Cardiac muscle cell (in vitro differentiated cells and primary cell): ENCODE measurements around the gene IKZF1. TPM values are rescaled to one million over a fixed set of nuclear protein-coding genes. Genes with fewer than 3 reads are reported as not detected.

ENCODE experiments used
- DNase-seq, 2 donors: peaks; one replicate each; pipeline versions ENCODE4 v3.0.0 to v3.0.0-alpha.2; 2010 to 2017; ENCODE audit warnings: low read depth in 1 of 2, low spot score in 1 of 2
- H3K27ac ChIP-seq: fragments of 200-600 bp; sonication (generic); 2 replicates; pipeline ENCODE4 v1.5.1; 2016
- H3K27me3 ChIP-seq: fragments of 200-600 bp; sonication (generic); 2 replicates; pipeline ENCODE4 v1.6.0; 2016; ENCODE audit warnings: control low read depth
- H3K36me3 ChIP-seq: fragments of 200-600 bp; sonication (generic); 2 replicates; pipeline ENCODE4 v1.5.1; 2016; ENCODE audit warnings: control low read depth
- H3K4me1 ChIP-seq: fragments of 200-600 bp; sonication (generic); 2 replicates; pipeline ENCODE4 v1.8.1; 2017; ENCODE audit warnings: low read depth, mild to moderate bottlenecking, mixed run types
- H3K4me3 ChIP-seq: fragments of 200-600 bp; sonication (generic); 2 replicates; pipeline ENCODE4 v1.5.1; 2016; ENCODE audit warnings: mild to moderate bottlenecking
- H3K9me3 ChIP-seq: fragments of 200-600 bp; sonication (generic); 2 replicates; pipeline ENCODE4 v1.5.1; 2017; ENCODE audit warnings: low read depth, mild to moderate bottlenecking, control low read depth
- CTCF ChIP-seq: IDR thresholded peaks from 2 replicates; pipeline ENCODE4 v1.5.1; 2012; ENCODE audit warnings: low read depth, mild to moderate bottlenecking, low read length
- polyA plus RNA-seq: library from polyadenylated mRNA; unstranded; fragments of >200 nt; fragmentation: Nextera tagmentation; extraction: Ambion mirVana; gene quantifications from 2 replicates; pipeline ENCODE4 v1.2.1, GENCODE V29; 2016
- total RNA-seq: library from RNA; depleted of rRNA; stranded (reverse); fragments of >200 nt; gene quantifications from 2 replicates; pipeline ENCODE4 v1.2.3, GENCODE V29; 2016

IKZF1 gene
- total and polyA plus RNA-seq, 2 experiments from 2014 or later, result 0.30 TPM; not detected in 1

DNA sequence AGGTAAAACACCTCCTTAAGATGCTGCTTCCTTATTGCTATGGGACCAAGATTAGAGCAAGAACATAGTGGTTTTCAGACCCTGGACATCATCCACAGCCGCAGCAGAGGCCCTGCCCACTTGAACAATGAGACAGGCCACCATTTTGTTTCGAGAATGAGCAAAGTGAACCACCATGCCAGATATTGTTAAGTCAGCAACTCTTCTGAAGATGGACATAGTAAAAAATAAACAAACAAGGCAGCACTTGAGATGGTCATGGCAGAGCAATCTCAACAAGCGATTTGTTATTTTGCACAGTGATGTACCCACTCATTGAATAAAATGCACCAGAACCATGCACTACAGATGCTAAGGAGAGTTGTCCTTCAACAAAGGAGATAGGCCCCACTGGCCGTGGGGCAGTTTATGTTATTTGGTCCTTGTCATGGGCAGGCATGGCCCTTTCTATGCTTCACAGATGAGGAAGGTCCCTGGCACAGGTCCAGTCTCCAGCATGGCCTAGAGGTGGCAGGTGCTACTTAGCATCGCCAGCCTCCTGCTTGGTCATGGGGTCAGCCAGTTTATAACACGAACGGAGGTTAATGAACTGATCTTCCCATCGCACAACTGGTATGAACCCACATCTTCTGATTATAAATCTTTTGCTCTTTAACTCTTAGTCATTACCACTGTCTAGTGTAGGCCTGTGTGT lies 44.1 kb downstream of the IKZF1 start:
- TF ChIP-seq CTCF, result no peak
- DNase-seq, result no peak
- Histone ChIP-seq H3K4me1 (no peaks in the 10 kb centered on the region), H3K27ac (no peak overlapping the region), H3K27me3 (no peaks in the 10 kb centered on the region), H3K9me3 (no peaks in the 10 kb centered on the region), H3K4me3 (no peak overlapping the region), H3K36me3 (no peaks in the 10 kb centered on the region)

DNA sequence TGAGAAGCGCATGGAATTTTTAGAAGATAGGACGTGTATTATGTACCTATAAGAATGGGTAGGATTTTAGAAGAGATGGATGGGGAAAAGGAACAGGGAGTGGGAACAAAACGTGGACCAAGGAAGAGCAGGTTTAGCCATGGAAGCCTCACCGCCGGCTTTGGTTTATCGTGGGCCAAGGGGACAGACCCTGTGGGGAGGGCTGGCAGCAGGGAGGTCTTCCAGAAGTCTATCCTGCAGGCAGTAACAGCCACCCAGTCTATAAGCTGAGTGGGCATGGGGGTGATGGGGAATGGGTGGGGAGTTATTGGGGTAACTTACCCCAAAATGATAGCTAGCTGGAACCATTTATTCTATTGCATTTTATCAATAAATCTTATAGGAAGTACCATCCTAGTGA lies 44.9 kb downstream of the IKZF1 start:
- Histone ChIP-seq H3K36me3 (no peaks in the 10 kb centered on the region), H3K27ac (no peak overlapping the region), H3K9me3 (no peaks in the 10 kb centered on the region), H3K4me1 (no peaks in the 10 kb centered on the region), H3K27me3 (no peaks in the 10 kb centered on the region), H3K4me3 (no peak overlapping the region)
- no peak for DNase-seq
- no peak for TF ChIP-seq CTCF

- no peaks in the 10 kb centered on the region for H3K36me3 ChIP-seq
- no peak overlapping the region for H3K4me3 ChIP-seq
- no peak overlapping the region for H3K27ac ChIP-seq
Measured at GRCh38 chr7:50349963-50350944, 45.7 kb downstream of the IKZF1 start.

DNA sequence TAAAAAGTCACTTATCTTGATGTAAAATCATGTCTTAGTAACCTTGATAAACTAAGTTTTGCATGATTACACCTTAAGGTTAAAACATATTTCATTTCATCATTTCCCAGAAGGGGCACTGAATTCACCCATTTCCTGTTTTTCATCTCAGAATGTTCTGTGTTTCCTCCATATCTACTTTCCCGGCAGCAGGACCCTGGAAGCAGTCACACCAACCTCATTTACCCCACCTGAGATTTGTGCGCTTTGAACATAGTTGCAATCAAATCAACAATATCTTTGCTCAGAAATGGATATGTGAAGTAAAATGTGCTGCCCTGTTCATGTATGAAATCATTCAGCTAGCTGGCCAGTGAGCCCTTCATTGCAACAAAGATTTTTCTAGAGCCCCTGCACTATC lies 46.8 kb downstream of the IKZF1 start:
- Histone ChIP-seq H3K27me3 (no peaks in the 10 kb centered on the region), H3K4me1 (no peaks in the 10 kb centered on the region), H3K9me3 (no peaks in the 10 kb centered on the region), H3K4me3 (no peak overlapping the region), H3K36me3 (no peaks in the 10 kb centered on the region), H3K27ac (no peak overlapping the region)
- no peak for DNase-seq
- no peak for TF ChIP-seq CTCF

More at GRCh38 chr7:50349963-50350944, 45.7 kb downstream of the IKZF1 start:
- Histone ChIP-seq H3K9me3 (no peaks in the 10 kb centered on the region), H3K4me1 (no peaks in the 10 kb centered on the region), H3K27me3 (no peaks in the 10 kb centered on the region)
- no peak for TF ChIP-seq CTCF
- no peak for DNase-seq

DNA sequence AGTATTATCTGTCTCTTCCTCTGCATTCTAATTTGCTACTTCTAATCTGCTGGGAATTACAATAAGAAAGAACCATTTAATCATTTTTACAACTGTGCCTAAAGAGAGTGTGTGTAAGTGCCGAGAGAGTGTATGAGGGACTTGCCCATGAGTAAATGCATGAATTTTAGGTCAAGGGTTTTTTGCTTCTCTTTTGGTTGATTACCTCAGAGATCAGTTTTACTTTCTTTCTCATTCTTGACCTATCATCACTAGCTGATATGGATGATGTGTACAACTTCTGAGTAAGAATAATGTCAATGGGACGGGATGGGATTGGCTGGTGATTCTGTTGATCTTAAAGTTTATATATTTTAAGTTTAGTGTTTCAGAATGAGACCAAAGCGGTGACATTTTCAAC lies 47.8 kb downstream of the IKZF1 start:
- Histone ChIP-seq H3K36me3 (no peaks in the 10 kb centered on the region), H3K4me1 (no peaks in the 10 kb centered on the region), H3K9me3 (no peaks in the 10 kb centered on the region), H3K4me3 (no peak overlapping the region), H3K27ac (no peak overlapping the region), H3K27me3 (no peaks in the 10 kb centered on the region)
- DNase-seq, result no peak
- TF ChIP-seq CTCF, result no peak
